ENCODE measurements around the gene PRSS23. TPM values are rescaled to one million over a fixed set of nuclear protein-coding genes. Genes with fewer than 3 reads are reported as not detected.

The PRSS23 gene
- total RNA-seq, 2 experiments from 2014 or later: not detected

DNA sequence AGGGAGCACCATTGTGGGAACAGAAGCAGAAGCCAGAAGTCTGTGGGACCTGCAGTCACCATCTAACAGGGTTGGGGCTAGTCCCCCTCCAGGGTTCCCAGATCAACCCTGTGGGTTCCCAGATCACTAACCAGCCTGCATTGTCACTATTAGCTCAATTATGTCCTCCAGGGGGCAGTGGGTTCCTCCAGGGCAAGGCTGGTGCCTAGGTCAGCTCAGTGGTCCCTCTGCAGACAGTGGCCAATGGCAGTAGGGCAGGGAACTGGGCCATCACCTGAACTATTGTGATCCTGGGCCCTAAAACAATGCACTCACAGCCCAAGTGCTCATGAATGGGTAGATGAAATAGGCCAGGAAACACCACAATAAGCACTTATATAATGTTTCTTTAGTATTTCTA, 18.8 kb upstream of the PRSS23 start:
- TF ChIP-seq, protein P1, sequence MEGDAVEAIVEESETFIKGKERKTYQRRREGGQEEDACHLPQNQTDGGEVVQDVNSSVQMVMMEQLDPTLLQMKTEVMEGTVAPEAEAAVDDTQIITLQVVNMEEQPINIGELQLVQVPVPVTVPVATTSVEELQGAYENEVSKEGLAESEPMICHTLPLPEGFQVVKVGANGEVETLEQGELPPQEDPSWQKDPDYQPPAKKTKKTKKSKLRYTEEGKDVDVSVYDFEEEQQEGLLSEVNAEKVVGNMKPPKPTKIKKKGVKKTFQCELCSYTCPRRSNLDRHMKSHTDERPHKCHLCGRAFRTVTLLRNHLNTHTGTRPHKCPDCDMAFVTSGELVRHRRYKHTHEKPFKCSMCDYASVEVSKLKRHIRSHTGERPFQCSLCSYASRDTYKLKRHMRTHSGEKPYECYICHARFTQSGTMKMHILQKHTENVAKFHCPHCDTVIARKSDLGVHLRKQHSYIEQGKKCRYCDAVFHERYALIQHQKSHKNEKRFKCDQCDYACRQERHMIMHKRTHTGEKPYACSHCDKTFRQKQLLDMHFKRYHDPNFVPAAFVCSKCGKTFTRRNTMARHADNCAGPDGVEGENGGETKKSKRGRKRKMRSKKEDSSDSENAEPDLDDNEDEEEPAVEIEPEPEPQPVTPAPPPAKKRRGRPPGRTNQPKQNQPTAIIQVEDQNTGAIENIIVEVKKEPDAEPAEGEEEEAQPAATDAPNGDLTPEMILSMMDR (conservative IDR thresholded peaks at IDR 0.05; ENCODE audit: low read length): no peak
- no peak for TF ChIP-seq EZH2phosphoT487 (IDR thresholded peaks at IDR 0.05; ENCODE audit: borderline replicate concordance, low read depth, low read length)
- no peaks in the 10 kb centered on the region for H3K9me2 ChIP-seq (ENCODE audit: insufficient read depth, low read length)
- no peaks in the 10 kb centered on the region for H3K36me3 ChIP-seq (ENCODE audit: insufficient read depth, low read length)
- no peak for DNase-seq (ENCODE audit: low spot score)
- no TSS peak for BruUV-seq (replicated peaks)
- no peaks in the 10 kb centered on the region for H4K20me1 ChIP-seq (ENCODE audit: insufficient read depth, low read length)
- ChIA-PET CTCF (ENCODE audit: unreplicated experiment) (no interaction called here), POLR2A (no interaction called here)
- no peak overlapping the region for H3K4me2 ChIP-seq (ENCODE audit: low read length)
- no peak overlapping the region for H2AFZ ChIP-seq (ENCODE audit: low read length)
- no peaks in the 10 kb centered on the region for H3K79me2 ChIP-seq (ENCODE audit: insufficient read depth, low read depth, low read length)
- intact Hi-C loops (cut with micrococcal nuclease; ENCODE audit: unreplicated experiment): no loop called here
- no peaks in the 10 kb centered on the region for H3K9me3 ChIP-seq (ENCODE audit: low read length)
- H3K4me1 ChIP-seq (ENCODE audit: insufficient read depth, low read length, poor library complexity, severe bottlenecking): no peaks in the 10 kb centered on the region
- no peak overlapping the region for H3K4me3 ChIP-seq (ENCODE audit: low read depth, low read length, poor library complexity, severe bottlenecking)
- no peak overlapping the region for H3K27ac ChIP-seq (ENCODE audit: low read depth, low read length, poor library complexity, severe bottlenecking)

DNA sequence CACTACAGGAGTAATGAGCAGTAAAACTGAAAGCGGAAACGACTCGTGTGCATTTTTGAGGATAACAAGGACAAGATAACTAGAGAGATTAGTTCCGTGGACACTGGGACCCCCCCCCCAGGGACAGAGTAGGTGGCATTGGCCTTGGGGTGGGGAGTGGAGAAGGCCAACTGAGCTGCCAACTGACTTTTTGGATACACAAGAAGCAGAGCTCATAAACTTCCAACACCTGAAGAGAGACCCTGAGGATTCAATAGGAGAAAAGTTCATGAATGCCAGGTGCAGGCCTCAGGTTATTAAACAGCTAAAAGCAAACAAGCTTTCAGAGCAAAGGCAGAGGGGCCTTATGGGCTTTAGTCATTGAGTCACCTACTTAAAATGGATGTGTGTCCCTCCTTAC, 17.6 kb upstream of the PRSS23 start:
- H2AFZ ChIP-seq (ENCODE audit: low read length): no peak overlapping the region
- no peaks in the 10 kb centered on the region for H3K9me2 ChIP-seq (ENCODE audit: insufficient read depth, low read length)
- no TSS peak for BruUV-seq (replicated peaks)
- POLR2A ChIA-PET: no interaction called here
- DNase-seq (ENCODE audit: low spot score): no peak
- intact Hi-C loops (cut with micrococcal nuclease; ENCODE audit: unreplicated experiment): no loop called here
- H3K27ac ChIP-seq (ENCODE audit: low read depth, low read length, poor library complexity, severe bottlenecking): no peak overlapping the region
- H3K4me3 ChIP-seq (ENCODE audit: low read depth, low read length, poor library complexity, severe bottlenecking): no peak overlapping the region
- CTCF ChIA-PET (ENCODE audit: unreplicated experiment): no interaction called here
- no peaks in the 10 kb centered on the region for H3K4me1 ChIP-seq (ENCODE audit: insufficient read depth, low read length, poor library complexity, severe bottlenecking)
- no peaks in the 10 kb centered on the region for H3K9me3 ChIP-seq (ENCODE audit: low read length)
- H3K4me2 ChIP-seq (ENCODE audit: low read length): no peak overlapping the region
- TF ChIP-seq, protein P1 (conservative IDR thresholded peaks at IDR 0.05; ENCODE audit: low read length): no peak
- no peak for TF ChIP-seq EZH2phosphoT487 (IDR thresholded peaks at IDR 0.05; ENCODE audit: borderline replicate concordance, low read depth, low read length)
- no peaks in the 10 kb centered on the region for H3K36me3 ChIP-seq (ENCODE audit: insufficient read depth, low read length)
- H4K20me1 ChIP-seq (ENCODE audit: insufficient read depth, low read length): no peaks in the 10 kb centered on the region
- no peaks in the 10 kb centered on the region for H3K79me2 ChIP-seq (ENCODE audit: insufficient read depth, low read depth, low read length)

DNA sequence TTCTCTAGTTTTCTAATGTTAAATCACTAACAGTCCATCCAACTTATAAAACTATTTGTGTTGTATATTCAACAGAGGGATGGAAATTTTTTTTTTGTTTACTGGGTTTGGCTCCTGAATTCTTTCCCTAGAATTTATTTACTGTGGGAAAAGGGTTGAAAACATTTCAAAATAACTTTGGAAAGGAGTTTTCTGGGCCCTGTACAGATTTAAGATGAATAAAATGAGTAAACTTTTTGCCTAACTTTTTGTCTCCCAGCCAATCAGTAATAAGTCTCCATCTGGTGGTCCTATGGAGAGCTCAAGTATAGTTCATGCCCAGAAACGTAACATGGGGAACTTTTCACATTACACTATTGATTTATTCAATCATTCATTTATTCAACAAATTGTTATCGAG, 16.7 kb upstream of the PRSS23 start:
- Histone ChIP-seq H3K4me1 (ENCODE audit: insufficient read depth, low read length, poor library complexity, severe bottlenecking) (no peaks in the 10 kb centered on the region), H3K36me3 (ENCODE audit: insufficient read depth, low read length) (no peaks in the 10 kb centered on the region), H3K79me2 (ENCODE audit: insufficient read depth, low read depth, low read length) (no peaks in the 10 kb centered on the region), H3K9me2 (ENCODE audit: insufficient read depth, low read length) (no peaks in the 10 kb centered on the region), H3K4me2 (ENCODE audit: low read length) (no peak overlapping the region), H2AFZ (ENCODE audit: low read length) (no peak overlapping the region), H3K27ac (ENCODE audit: low read depth, low read length, poor library complexity, severe bottlenecking) (no peak overlapping the region), H3K4me3 (ENCODE audit: low read depth, low read length, poor library complexity, severe bottlenecking) (no peak overlapping the region), H4K20me1 (ENCODE audit: insufficient read depth, low read length) (no peaks in the 10 kb centered on the region), H3K9me3 (ENCODE audit: low read length) (no peaks in the 10 kb centered on the region)
- no TSS peak for BruUV-seq (replicated peaks)
- intact Hi-C loops (cut with micrococcal nuclease; ENCODE audit: unreplicated experiment): no loop called here
- POLR2A ChIA-PET: no interaction called here
- no peak for DNase-seq (ENCODE audit: low spot score)
- CTCF ChIA-PET (ENCODE audit: unreplicated experiment): no interaction called here
- TF ChIP-seq, protein P1 (conservative IDR thresholded peaks at IDR 0.05; ENCODE audit: low read length): no peak
- TF ChIP-seq EZH2phosphoT487 (IDR thresholded peaks at IDR 0.05; ENCODE audit: borderline replicate concordance, low read depth, low read length): no peak
